K562 (cell line): ENCODE measurements around the gene ZNF628. TPM values are rescaled to one million over a fixed set of nuclear protein-coding genes. Genes with fewer than 3 reads are reported as not detected.

Experiments used
- CHD4 ChIP-seq: fragments of 200-600 bp; sonication (generic); IDR thresholded peaks from 3 replicates; pipeline ENCODE4 v1.6.1; 2012; ENCODE audit warnings: low read depth, mild to moderate bottlenecking, mixed read lengths, low read length, inconsistent platforms; ENCODE audit not compliant: insufficient read depth, insufficient replicate concordance, poor library complexity, severe bottlenecking
- E2F3 ChIP-seq: fragments of 250-450 bp; sonication (Bioruptor Pico); IDR thresholded peaks from 2 replicates; pipeline ENCODE4 v1.4.0; 2020; ENCODE audit warnings: mild to moderate bottlenecking
- HDAC3 ChIP-seq: fragments of 450-650 bp; IDR thresholded peaks from 2 replicates; pipeline ENCODE4 v1.6.1; 2018; ENCODE audit warnings: borderline replicate concordance, mild to moderate bottlenecking, moderate library complexity; ENCODE audit not compliant: partially characterized antibody
- HNRNPUL1 ChIP-seq: fragments of 200-400 bp; formaldehyde crosslinking; IDR thresholded peaks from 2 replicates; pipeline ENCODE4 v1.6.1; 2017; ENCODE audit warnings: low read length
- JUNB ChIP-seq: fragments of 450-650 bp; formaldehyde crosslinking; conservative IDR thresholded peaks from 2 replicates; pipeline ENCODE4 v1.4.0; 2020; ENCODE audit warnings: mild to moderate bottlenecking
- LARP7 ChIP-seq: fragments of 450-650 bp; IDR thresholded peaks from 2 replicates; pipeline ENCODE4 v1.6.1; 2016
- MAZ ChIP-seq, 2 experiments: fragments of 450-650 bp in 1 of 2; sonication (generic) in 1 of 2; formaldehyde crosslinking; IDR thresholded peaks in 1 of 2; conservative IDR thresholded peaks in 1 of 2; 2 replicates each; pipeline versions ENCODE4 v1.4.0 to v1.5.0; 2020; ENCODE audit warnings: mild to moderate bottlenecking in 1 of 2, missing genetic modification reagents in 1 of 2
- OTX1 ChIP-seq: fragments of 450-650 bp; formaldehyde crosslinking; IDR thresholded peaks from 2 replicates; pipeline ENCODE4 v1.4.0; 2022; ENCODE audit warnings: mild to moderate bottlenecking
- RAD51 ChIP-seq: fragments of 450-650 bp; IDR thresholded peaks from 2 replicates; pipeline ENCODE4 v1.7.1; 2016; ENCODE audit warnings: low read depth, mild to moderate bottlenecking, borderline replicate concordance
- TGIF2 ChIP-seq: sonication (generic); formaldehyde crosslinking; IDR thresholded peaks from 2 replicates; pipeline ENCODE4 v1.8.1; 2022; ENCODE audit warnings: mild to moderate bottlenecking, missing genetic modification reagents, moderate library complexity
- ZBTB26 ChIP-seq: fragments of 450-650 bp; formaldehyde crosslinking; IDR thresholded peaks from 2 replicates; pipeline ENCODE4 v1.4.0; 2022; ENCODE audit warnings: missing genetic modification characterization
- ZFP36 ChIP-seq: fragments of 150-350 bp; IDR thresholded peaks from 2 replicates; pipeline ENCODE4 v1.6.1; 2018; ENCODE audit warnings: low read length, low read depth; ENCODE audit not compliant: partially characterized antibody
- ZFP91 ChIP-seq: sonication (generic); formaldehyde crosslinking; IDR thresholded peaks from 2 replicates; pipeline ENCODE4 v1.8.0; 2022; ENCODE audit warnings: mild to moderate bottlenecking, missing genetic modification reagents
- ZHX1 ChIP-seq: fragments of 150-350 bp; conservative IDR thresholded peaks from 2 replicates; pipeline ENCODE4 v1.6.1; 2014; ENCODE audit warnings: low read length
- ZNF3 ChIP-seq: fragments of 250-450 bp; sonication (Bioruptor Pico); IDR thresholded peaks from 2 replicates; pipeline ENCODE4 v1.5.0; 2021; ENCODE audit warnings: mild to moderate bottlenecking, moderate library complexity
- polyA plus RNA-seq, 8 experiments: library from polyadenylated mRNA; depleted of rRNA in 4 of 8; stranded (reverse) in 5 of 8; unstranded in 3 of 8; fragments of >200 nt; fragmentation: Nextera tagmentation in 2 of 8; fragmentation: Illumina TruSeq in 1 of 8; extraction: Ambion mirVana in 2 of 8; extraction: Trizol in 1 of 8; gene quantifications; 2 replicates each; pipeline versions ENCODE4 v1.2.1 to v1.2.3, GENCODE V29; 2011 to 2014; ENCODE audit warnings: inconsistent platforms in 1 of 8, missing spikeins in 1 of 8
- total RNA-seq, 7 experiments: library from RNA; depleted of rRNA in 6 of 7; stranded (reverse); fragments of >200 nt in 6 of 7; fragmentation: Illumina TruSeq in 2 of 7; extraction: Trizol in 2 of 7; gene quantifications; 2 replicates each; pipeline versions ENCODE4 v1.2.1 to v1.2.3, GENCODE V29; 2011 to 2021; ENCODE audit warnings: low replicate concordance in 1 of 7
- TF ChIP-seq, protein P1 (sequence below), 3 experiments: fragments of 200-800 bp in 1 of 3; fragments of 250-450 bp in 1 of 3; fragments of 450-650 bp in 1 of 3; sonication (Bioruptor Pico) in 1 of 3; sonication (Bioruptor generic) in 1 of 3; formaldehyde crosslinking in 1 of 3; IDR thresholded peaks; 2 replicates each; pipeline versions ENCODE4 v1.6.1 to v1.8.0; 2016 to 2022; ENCODE audit warnings: mild to moderate bottlenecking in 2 of 3, missing genetic modification characterization in 2 of 3, missing compliant biosample characterization in 1 of 3, moderate library complexity in 1 of 3
- TF ChIP-seq, protein P2 (sequence below): fragments of 450-650 bp; IDR thresholded peaks from one replicate; pipeline ENCODE4 v1.6.1; 2018; ENCODE audit warnings: mild to moderate bottlenecking, moderate library complexity; ENCODE audit not compliant: partially characterized antibody

ZNF628 gene
- total and polyA plus RNA-seq, 9 of the 15 experiments (the other 6 are each of a cell fraction or from before 2014, with no cell fraction given) = 0.13 to 13.6 (median 2.2) TPM; not detected in 3

DNA sequence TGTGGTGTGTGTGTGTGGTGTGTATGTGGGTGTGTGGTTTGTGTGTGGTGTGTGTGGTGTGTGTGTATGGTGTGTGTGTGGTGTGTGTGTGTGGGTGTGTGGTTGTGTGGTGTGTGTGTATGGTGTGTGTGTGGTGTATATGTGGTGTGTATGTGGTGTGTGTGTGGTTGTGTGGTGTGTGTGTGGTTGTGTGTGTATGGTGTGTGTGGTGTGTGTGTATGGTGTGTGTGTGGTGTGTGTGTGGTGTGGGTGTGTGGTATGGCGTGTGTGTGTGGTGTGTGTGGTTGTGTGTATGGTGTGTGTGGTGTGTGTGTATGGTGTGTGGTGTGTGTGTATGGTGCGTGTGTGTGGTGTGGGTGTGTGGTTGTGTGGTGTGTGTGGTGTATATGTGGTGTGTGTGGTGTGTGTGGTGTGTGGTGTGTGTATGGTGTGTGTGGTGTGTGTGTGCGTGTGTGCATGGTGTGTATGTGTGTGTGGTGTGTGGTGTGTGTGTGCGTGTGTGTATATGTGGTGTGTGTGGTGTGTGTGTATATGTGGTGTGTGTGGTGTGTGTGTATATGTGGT lies 42.0 kb upstream of the ZNF628 start (continued):
- TF ChIP-seq, protein P1, sequence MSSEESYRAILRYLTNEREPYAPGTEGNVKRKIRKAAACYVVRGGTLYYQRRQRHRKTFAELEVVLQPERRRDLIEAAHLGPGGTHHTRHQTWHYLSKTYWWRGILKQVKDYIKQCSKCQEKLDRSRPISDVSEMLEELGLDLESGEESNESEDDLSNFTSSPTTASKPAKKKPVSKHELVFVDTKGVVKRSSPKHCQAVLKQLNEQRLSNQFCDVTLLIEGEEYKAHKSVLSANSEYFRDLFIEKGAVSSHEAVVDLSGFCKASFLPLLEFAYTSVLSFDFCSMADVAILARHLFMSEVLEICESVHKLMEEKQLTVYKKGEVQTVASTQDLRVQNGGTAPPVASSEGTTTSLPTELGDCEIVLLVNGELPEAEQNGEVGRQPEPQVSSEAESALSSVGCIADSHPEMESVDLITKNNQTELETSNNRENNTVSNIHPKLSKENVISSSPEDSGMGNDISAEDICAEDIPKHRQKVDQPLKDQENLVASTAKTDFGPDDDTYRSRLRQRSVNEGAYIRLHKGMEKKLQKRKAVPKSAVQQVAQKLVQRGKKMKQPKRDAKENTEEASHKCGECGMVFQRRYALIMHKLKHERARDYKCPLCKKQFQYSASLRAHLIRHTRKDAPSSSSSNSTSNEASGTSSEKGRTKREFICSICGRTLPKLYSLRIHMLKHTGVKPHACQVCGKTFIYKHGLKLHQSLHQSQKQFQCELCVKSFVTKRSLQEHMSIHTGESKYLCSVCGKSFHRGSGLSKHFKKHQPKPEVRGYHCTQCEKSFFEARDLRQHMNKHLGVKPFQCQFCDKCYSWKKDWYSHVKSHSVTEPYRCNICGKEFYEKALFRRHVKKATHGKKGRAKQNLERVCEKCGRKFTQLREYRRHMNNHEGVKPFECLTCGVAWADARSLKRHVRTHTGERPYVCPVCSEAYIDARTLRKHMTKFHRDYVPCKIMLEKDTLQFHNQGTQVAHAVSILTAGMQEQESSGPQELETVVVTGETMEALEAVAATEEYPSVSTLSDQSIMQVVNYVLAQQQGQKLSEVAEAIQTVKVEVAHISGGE (CRISPR knock-in tag; IDR thresholded peaks at IDR 0.05) = no peak
- no peak for TF ChIP-seq ZFP36
- TF ChIP-seq HNRNPUL1 = no peak
- no peak for TF ChIP-seq ZNF3
- no peak for TF ChIP-seq E2F3 (CRISPR knock-in tag)
- TF ChIP-seq ZHX1 = no peak
- TF ChIP-seq, protein P2, sequence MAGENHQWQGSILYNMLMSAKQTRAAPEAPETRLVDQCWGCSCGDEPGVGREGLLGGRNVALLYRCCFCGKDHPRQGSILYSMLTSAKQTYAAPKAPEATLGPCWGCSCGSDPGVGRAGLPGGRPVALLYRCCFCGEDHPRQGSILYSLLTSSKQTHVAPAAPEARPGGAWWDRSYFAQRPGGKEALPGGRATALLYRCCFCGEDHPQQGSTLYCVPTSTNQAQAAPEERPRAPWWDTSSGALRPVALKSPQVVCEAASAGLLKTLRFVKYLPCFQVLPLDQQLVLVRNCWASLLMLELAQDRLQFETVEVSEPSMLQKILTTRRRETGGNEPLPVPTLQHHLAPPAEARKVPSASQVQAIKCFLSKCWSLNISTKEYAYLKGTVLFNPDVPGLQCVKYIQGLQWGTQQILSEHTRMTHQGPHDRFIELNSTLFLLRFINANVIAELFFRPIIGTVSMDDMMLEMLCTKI = no peak
- no peak for TF ChIP-seq TGIF2
- TF ChIP-seq ZFP91 = no peak
- TF ChIP-seq JUNB (CRISPR knock-in tag) = no peak
- TF ChIP-seq LARP7 = no peak
- no peak for TF ChIP-seq MAZ (CRISPR knock-in tag; conservative IDR thresholded peaks at IDR 0.05 in 1 of 2, IDR thresholded peaks at IDR 0.05 in 1 of 2)
- no peak for TF ChIP-seq HDAC3
- TF ChIP-seq CHD4 = peak; percentile 19
- TF ChIP-seq ZBTB26 (CRISPR knock-in tag) = peak; percentile 35; the same call in 1 of the 2 replicates
- TF ChIP-seq RAD51 = no peak
- TF ChIP-seq OTX1 = 0 out of 2 replicates have a peak, but pooled peaks have one; percentile 13
